ENCODE measurements around the gene LRFN4.

LRFN4 gene

GRCh38 chr11:66858186-66858938 lies 1.5 kb downstream of the LRFN4 start:
- no peak for DNase-seq (ENCODE audit: low spot score)

- no peak for DNase-seq (ENCODE audit: low spot score)
These were observed 2.2 kb downstream of the LRFN4 start for GRCh38 chr11:66858939-66859685.

GRCh38 chr11:66859686-66860448 lies 3.0 kb downstream of the LRFN4 start:
- DNase-seq (ENCODE audit: low spot score), result no peak

- no peak for DNase-seq (ENCODE audit: low spot score)
These were observed 3.6 kb downstream of the LRFN4 start for GRCh38 chr11:66860449-66860831.

- DNase-seq (ENCODE audit: low spot score), result no peak
These were observed 4.3 kb downstream of the LRFN4 start for GRCh38 chr11:66861038-66861773.

- DNase-seq (ENCODE audit: low spot score), result no peak
These were observed 5.1 kb downstream of the LRFN4 start for GRCh38 chr11:66861774-66862558.

- DNase-seq (ENCODE audit: low spot score), result no peak
These were observed 5.7 kb downstream of the LRFN4 start for GRCh38 chr11:66862559-66863037.

GRCh38 chr11:66863428-66864125 lies 6.7 kb downstream of the LRFN4 start:
- DNase-seq (ENCODE audit: low spot score), result no peak

- no peak for DNase-seq (ENCODE audit: low spot score)
These were observed 7.5 kb downstream of the LRFN4 start for GRCh38 chr11:66864172-66864901.

GRCh38 chr11:66864924-66865697 lies 8.2 kb downstream of the LRFN4 start:
- DNase-seq (ENCODE audit: low spot score), result no peak

- no peak for DNase-seq (ENCODE audit: low spot score)
These were observed 9.1 kb downstream of the LRFN4 start for GRCh38 chr11:66866007-66866406.

- DNase-seq (ENCODE audit: low spot score), result no peak
These were observed 9.7 kb downstream of the LRFN4 start for GRCh38 chr11:66866511-66866986.

- DNase-seq (ENCODE audit: low spot score), result no peak
These were observed 10.7 kb downstream of the LRFN4 start for GRCh38 chr11:66867425-66868040.

GRCh38 chr11:66868082-66868725 lies 11.3 kb downstream of the LRFN4 start:
- no peak for DNase-seq (ENCODE audit: low spot score)

GRCh38 chr11:66868726-66869566 lies 12.1 kb downstream of the LRFN4 start:
- peak; percentile 93 for DNase-seq (ENCODE audit: low spot score)

GRCh38 chr11:66869567-66869870 lies 12.7 kb downstream of the LRFN4 start:
- no peak for DNase-seq (ENCODE audit: low spot score)

- DNase-seq (ENCODE audit: low spot score), result no peak
These were observed 13.3 kb downstream of the LRFN4 start for GRCh38 chr11:66870131-66870530.

Data from iPS-NIHi11 (cell line).